OCI-LY3 (cell line): ENCODE measurements around the gene GFY.

Source experiments
- EZH2phosphoT487 ChIP-seq: fragments of 200-600 bp; shearing (Covaris generic); IDR thresholded peaks from 2 replicates; pipeline ENCODE4 v1.6.1; 2018; ENCODE audit warnings: antibody characterized with exemption, mixed run types, low read depth
- TF ChIP-seq, protein P1 (sequence below): fragments of 200-600, 300-600 bp; sonication (generic); IDR thresholded peaks from 2 replicates; pipeline ENCODE4 v1.5.1; 2014; ENCODE audit warnings: antibody characterized with exemption, low read length, low read depth

DNA sequence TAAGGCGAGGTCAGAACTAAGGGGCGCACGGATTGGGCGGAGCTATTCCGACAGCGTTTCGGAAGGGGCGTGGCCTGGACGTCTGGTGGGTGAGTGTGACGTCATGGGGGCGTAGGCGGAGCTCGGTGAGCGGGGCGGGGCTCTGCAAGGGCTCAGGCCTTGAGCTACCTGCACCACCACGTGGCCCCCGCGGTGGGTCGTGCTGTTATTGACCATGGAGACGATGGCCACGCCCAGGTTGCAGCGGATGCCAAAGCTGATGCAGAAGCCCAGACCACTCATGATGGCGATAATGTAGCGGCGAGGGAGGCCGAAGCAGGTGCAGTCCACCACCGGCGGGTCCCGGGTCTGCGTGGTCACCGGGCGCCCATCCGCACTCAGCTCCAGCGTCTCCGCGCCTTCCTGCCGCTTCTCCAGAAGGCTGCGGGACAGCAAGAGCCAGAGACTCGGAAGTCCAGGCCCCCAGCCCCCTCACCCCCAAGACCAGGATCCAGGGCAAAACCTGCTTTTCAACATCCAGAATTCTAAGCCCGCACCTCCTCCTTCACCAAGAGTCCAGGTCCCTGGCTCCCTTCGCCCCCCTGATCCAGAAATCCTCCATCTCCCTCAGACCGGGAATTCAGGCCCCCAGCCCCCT, 11.3 kb downstream of the GFY start:
- TF ChIP-seq, protein P1, sequence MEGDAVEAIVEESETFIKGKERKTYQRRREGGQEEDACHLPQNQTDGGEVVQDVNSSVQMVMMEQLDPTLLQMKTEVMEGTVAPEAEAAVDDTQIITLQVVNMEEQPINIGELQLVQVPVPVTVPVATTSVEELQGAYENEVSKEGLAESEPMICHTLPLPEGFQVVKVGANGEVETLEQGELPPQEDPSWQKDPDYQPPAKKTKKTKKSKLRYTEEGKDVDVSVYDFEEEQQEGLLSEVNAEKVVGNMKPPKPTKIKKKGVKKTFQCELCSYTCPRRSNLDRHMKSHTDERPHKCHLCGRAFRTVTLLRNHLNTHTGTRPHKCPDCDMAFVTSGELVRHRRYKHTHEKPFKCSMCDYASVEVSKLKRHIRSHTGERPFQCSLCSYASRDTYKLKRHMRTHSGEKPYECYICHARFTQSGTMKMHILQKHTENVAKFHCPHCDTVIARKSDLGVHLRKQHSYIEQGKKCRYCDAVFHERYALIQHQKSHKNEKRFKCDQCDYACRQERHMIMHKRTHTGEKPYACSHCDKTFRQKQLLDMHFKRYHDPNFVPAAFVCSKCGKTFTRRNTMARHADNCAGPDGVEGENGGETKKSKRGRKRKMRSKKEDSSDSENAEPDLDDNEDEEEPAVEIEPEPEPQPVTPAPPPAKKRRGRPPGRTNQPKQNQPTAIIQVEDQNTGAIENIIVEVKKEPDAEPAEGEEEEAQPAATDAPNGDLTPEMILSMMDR: no peak
- no peak for TF ChIP-seq EZH2phosphoT487
